ENCODE results near the gene SRL.

GRCh38 chr16:4257646-4258556, 16.0 kb upstream of the SRL start:
- TF ChIP-seq USF2 (IDR thresholded peaks at IDR 0.05; ENCODE audit: low read length) (no peak), CTCF (IDR thresholded peaks at IDR 0.05; ENCODE audit: control extremely low read depth in 1 of 3, insufficient read depth in 1 of 3, low read depth in 1 of 3, low read length in 3 of 3) (no peak)

All from H1 (cell line).